Measurements from ENCODE around the gene MIER1.
"Not testable (repeated sequence)": the region's sequence is repeated elsewhere in the genome, so short reads cannot be mapped to it uniquely, and the experiment has no call there.

MIER1 gene

GRCh38 chr1:66924756-66925557 lies at the start of gene MIER1, which contains the start of gene DNAI4:
Gene MIER1 (plus strand): TSS chr1:66924990. CDS start chr1:66925029, 39 bp downstream.
Gene DNAI4 (minus strand): TSS chr1:66924856. CDS start chr1:66924831, 25 bp downstream.
- peak; percentile 97 for DNase-seq

GRCh38 chr1:66876664-66877063 lies 48.1 kb upstream of the MIER1 start:
- no peak for DNase-seq

- DNase-seq, result no peak
These were observed 35.8 kb upstream of the MIER1 start for GRCh38 chr1:66889030-66889429.

GRCh38 chr1:66890621-66891020 lies 34.2 kb upstream of the MIER1 start:
- DNase-seq, result no peak

- DNase-seq, result no peak
These were observed 31.1 kb upstream of the MIER1 start for GRCh38 chr1:66893712-66894111.

- DNase-seq, result not testable (repeated sequence)
These were observed 9.6 kb upstream of the MIER1 start for GRCh38 chr1:66915203-66915602.

- DNase-seq, result no peak
These were observed 8.5 kb upstream of the MIER1 start for GRCh38 chr1:66916320-66916719.

- DNase-seq, result no peak
These were observed 7.3 kb upstream of the MIER1 start for GRCh38 chr1:66917476-66917875.

GRCh38 chr1:66919063-66919462 lies 5.7 kb upstream of the MIER1 start:
- no peak for DNase-seq

- DNase-seq, result no peak
These were observed 5.0 kb upstream of the MIER1 start for GRCh38 chr1:66919828-66920227.

- DNase-seq, result no peak
These were observed 4.2 kb upstream of the MIER1 start for GRCh38 chr1:66920543-66920942.

- DNase-seq, result no peak
These were observed 744 bp downstream of the MIER1 start for GRCh38 chr1:66925558-66925910.

- DNase-seq, result no peak
These were observed 1.2 kb downstream of the MIER1 start for GRCh38 chr1:66925944-66926343.

GRCh38 chr1:66927528-66927927 lies 2.7 kb downstream of the MIER1 start:
- DNase-seq, result no peak

- no peak for DNase-seq
These were observed 4.4 kb downstream of the MIER1 start for GRCh38 chr1:66929146-66929688.

- no peak for DNase-seq
These were observed 4.9 kb downstream of the MIER1 start for GRCh38 chr1:66929691-66929998.

GRCh38 chr1:66929999-66930822 lies 5.4 kb downstream of the MIER1 start:
- peak; percentile 96 for DNase-seq

- no peak for DNase-seq
These were observed 6.0 kb downstream of the MIER1 start for GRCh38 chr1:66930823-66931174.

- no peak for DNase-seq
These were observed 6.8 kb downstream of the MIER1 start for GRCh38 chr1:66931590-66931989.

GRCh38 chr1:66932291-66932690 lies 7.5 kb downstream of the MIER1 start:
- no peak for DNase-seq

GRCh38 chr1:66933887-66934700 lies 9.3 kb downstream of the MIER1 start:
- no peak for DNase-seq

- DNase-seq, result no peak
These were observed 12.9 kb downstream of the MIER1 start for GRCh38 chr1:66937529-66938234.
